ENCODE measurements around the gene OLFM4. TPM values are rescaled to one million over a fixed set of nuclear protein-coding genes. Genes with fewer than 3 reads are reported as not detected.

Gene OLFM4
- total RNA-seq, 1 donor from 2014 or later = not detected

- no peaks in the 10 kb centered on the region for H3K36me3 Mint-ChIP-seq (ENCODE audit: low read depth, unreplicated experiment)
Measured at GRCh38 chr13:53048880-53049279, 20.3 kb downstream of the OLFM4 start.

DNA sequence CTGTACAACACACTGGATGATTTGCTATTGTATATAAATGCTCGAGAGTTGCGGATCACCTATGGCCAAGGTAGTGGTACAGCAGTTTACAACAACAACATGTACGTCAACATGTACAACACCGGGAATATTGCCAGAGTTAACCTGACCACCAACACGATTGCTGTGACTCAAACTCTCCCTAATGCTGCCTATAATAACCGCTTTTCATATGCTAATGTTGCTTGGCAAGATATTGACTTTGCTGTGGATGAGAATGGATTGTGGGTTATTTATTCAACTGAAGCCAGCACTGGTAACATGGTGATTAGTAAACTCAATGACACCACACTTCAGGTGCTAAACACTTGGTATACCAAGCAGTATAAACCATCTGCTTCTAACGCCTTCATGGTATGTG, 21.5 kb downstream of the OLFM4 start:
- H3K27ac Mint-ChIP-seq (ENCODE audit: unreplicated experiment) = no peak overlapping the region
- H3K9me3 Mint-ChIP-seq (ENCODE audit: unreplicated experiment) = peaks cover 2% of the 10 kb centered on the region
- H3K27ac ChIP-seq (ENCODE audit: low read depth, low read length) = no peak overlapping the region
- no peaks in the 10 kb centered on the region for H3K36me3 ChIP-seq (ENCODE audit: insufficient read depth, low read length)
- H2AFZ ChIP-seq (ENCODE audit: low read depth, low read length) = no peak overlapping the region
- no peaks in the 10 kb centered on the region for H4K20me1 ChIP-seq (ENCODE audit: insufficient read depth, low read length)
- no peaks in the 10 kb centered on the region for H3K4me1 Mint-ChIP-seq (ENCODE audit: low read depth, unreplicated experiment)
- H3K27me3 Mint-ChIP-seq (ENCODE audit: low read depth, unreplicated experiment) = peaks cover 4% of the 10 kb centered on the region
- no peaks in the 10 kb centered on the region for H3K9me3 ChIP-seq (ENCODE audit: insufficient read depth, low read depth, low read length)
- TF ChIP-seq CTCF (IDR thresholded peaks at IDR 0.05; ENCODE audit: insufficient read depth, low read depth, low read length) (no peak), EZH2 (IDR thresholded peaks at IDR 0.05; ENCODE audit: insufficient read depth, low read length) (no peak)
- H3K79me2 ChIP-seq (ENCODE audit: insufficient read depth, low read length) = no peaks in the 10 kb centered on the region
- H3K4me1 ChIP-seq (ENCODE audit: insufficient read depth, low read length) = no peaks in the 10 kb centered on the region
- no peaks in the 10 kb centered on the region for H3K36me3 Mint-ChIP-seq (ENCODE audit: low read depth, unreplicated experiment)
- H3K4me2 ChIP-seq (ENCODE audit: low read length) = no peak overlapping the region
- no peaks in the 10 kb centered on the region for H3K27me3 ChIP-seq (ENCODE audit: insufficient read depth, low read length)
- no peak overlapping the region for H3K9ac ChIP-seq (ENCODE audit: low read length)
- H3K4me3 Mint-ChIP-seq (ENCODE audit: unreplicated experiment) = no peak overlapping the region
- FAIRE-seq = no peak
- no peak for DNase-seq (ENCODE audit: low read depth)
- no peak overlapping the region for H3K4me3 ChIP-seq (ENCODE audit: insufficient read depth, low read depth, low read length)

More at GRCh38 chr13:53048880-53049279, 20.3 kb downstream of the OLFM4 start:
- no peaks in the 10 kb centered on the region for H3K27me3 ChIP-seq (ENCODE audit: insufficient read depth, low read length)
- H3K27me3 Mint-ChIP-seq (ENCODE audit: low read depth, unreplicated experiment) = no peaks in the 10 kb centered on the region
- no peak for TF ChIP-seq EZH2 (IDR thresholded peaks at IDR 0.05; ENCODE audit: insufficient read depth, low read length)
- no peak for TF ChIP-seq CTCF (IDR thresholded peaks at IDR 0.05; ENCODE audit: insufficient read depth, low read depth, low read length)
- no peaks in the 10 kb centered on the region for H3K4me1 Mint-ChIP-seq (ENCODE audit: low read depth, unreplicated experiment)
- H3K9me3 Mint-ChIP-seq (ENCODE audit: unreplicated experiment) = peaks cover 2% of the 10 kb centered on the region
- no peak overlapping the region for H3K4me2 ChIP-seq (ENCODE audit: low read length)
- FAIRE-seq = no peak
- H2AFZ ChIP-seq (ENCODE audit: low read depth, low read length) = no peak overlapping the region
- no peak overlapping the region for H3K27ac Mint-ChIP-seq (ENCODE audit: unreplicated experiment)
- DNase-seq (ENCODE audit: low read depth) = no peak
- no peak overlapping the region for H3K4me3 ChIP-seq (ENCODE audit: insufficient read depth, low read depth, low read length)
- no peaks in the 10 kb centered on the region for H3K79me2 ChIP-seq (ENCODE audit: insufficient read depth, low read length)
- no peaks in the 10 kb centered on the region for H3K36me3 ChIP-seq (ENCODE audit: insufficient read depth, low read length)
- no peak overlapping the region for H3K4me3 Mint-ChIP-seq (ENCODE audit: unreplicated experiment)
- no peaks in the 10 kb centered on the region for H4K20me1 ChIP-seq (ENCODE audit: insufficient read depth, low read length)
- no peaks in the 10 kb centered on the region for H3K4me1 ChIP-seq (ENCODE audit: insufficient read depth, low read length)
- H3K9ac ChIP-seq (ENCODE audit: low read length) = no peak overlapping the region
- H3K27ac ChIP-seq (ENCODE audit: low read depth, low read length) = no peak overlapping the region
- no peaks in the 10 kb centered on the region for H3K9me3 ChIP-seq (ENCODE audit: insufficient read depth, low read depth, low read length)

GRCh38 chr13:53052675-53053074, 24.1 kb downstream of the OLFM4 start:
- no peak for TF ChIP-seq EZH2 (IDR thresholded peaks at IDR 0.05; ENCODE audit: insufficient read depth, low read length)
- no peak for TF ChIP-seq CTCF (IDR thresholded peaks at IDR 0.05; ENCODE audit: insufficient read depth, low read depth, low read length)
- no peak overlapping the region for H3K4me3 Mint-ChIP-seq (ENCODE audit: unreplicated experiment)
- Histone ChIP-seq H3K9ac (ENCODE audit: low read length) (no peak overlapping the region), H3K4me3 (ENCODE audit: insufficient read depth, low read depth, low read length) (no peak overlapping the region), H4K20me1 (ENCODE audit: insufficient read depth, low read length) (no peaks in the 10 kb centered on the region), H3K27me3 (ENCODE audit: insufficient read depth, low read length) (no peaks in the 10 kb centered on the region), H3K27ac (ENCODE audit: low read depth, low read length) (no peak overlapping the region), H3K79me2 (ENCODE audit: insufficient read depth, low read length) (no peaks in the 10 kb centered on the region), H3K36me3 (ENCODE audit: insufficient read depth, low read length) (no peaks in the 10 kb centered on the region), H3K9me3 (ENCODE audit: insufficient read depth, low read depth, low read length) (peaks cover 2% of the 10 kb centered on the region), H2AFZ (ENCODE audit: low read depth, low read length) (no peak overlapping the region), H3K4me1 (ENCODE audit: insufficient read depth, low read length) (no peaks in the 10 kb centered on the region), H3K4me2 (ENCODE audit: low read length) (no peak overlapping the region)
- no peak overlapping the region for H3K27ac Mint-ChIP-seq (ENCODE audit: unreplicated experiment)
- H3K27me3 Mint-ChIP-seq (ENCODE audit: low read depth, unreplicated experiment) = peaks cover 4% of the 10 kb centered on the region
- no peak for DNase-seq (ENCODE audit: low read depth)
- FAIRE-seq = no peak
- H3K9me3 Mint-ChIP-seq (ENCODE audit: unreplicated experiment) = peaks cover 2% of the 10 kb centered on the region
- no peaks in the 10 kb centered on the region for H3K4me1 Mint-ChIP-seq (ENCODE audit: low read depth, unreplicated experiment)
- no peaks in the 10 kb centered on the region for H3K36me3 Mint-ChIP-seq (ENCODE audit: low read depth, unreplicated experiment)
